DND-41 (cell line): ENCODE measurements around the gene VAV2.

Experiments used
- ATAC-seq: fragments of 200-7000 bp; cut with Tn5 transposase; 3 replicates; pipeline ENCODE4 v1.9.1; 2021; ENCODE audit warnings: low read depth; ENCODE audit not compliant: insufficient read depth
- DNase-seq: peaks from one replicate; pipeline ENCODE4 v3.0.0-alpha.2; 2020
- H2AFZ ChIP-seq: 2 replicates; pipeline ENCODE4 v1.6.0; 2012; ENCODE audit warnings: low read depth, low read length
- H3K27ac ChIP-seq: 2 replicates; pipeline ENCODE4 v1.5.1; 2012; ENCODE audit warnings: low read length, inconsistent platforms
- H3K27me3 ChIP-seq: fragments of 200-600 bp; sonication (generic); 2 replicates; pipeline ENCODE4 v1.6.0; 2012; ENCODE audit warnings: low read length, mild to moderate bottlenecking, inconsistent platforms; ENCODE audit not compliant: insufficient read depth, poor library complexity
- H3K36me3 ChIP-seq: 2 replicates; pipeline ENCODE4 v1.5.1; 2012; ENCODE audit warnings: low read length, inconsistent platforms; ENCODE audit not compliant: insufficient read depth
- H3K4me1 ChIP-seq: 2 replicates; pipeline ENCODE4 v1.5.1; 2012; ENCODE audit warnings: mild to moderate bottlenecking, low read length; ENCODE audit not compliant: insufficient read depth
- H3K4me2 ChIP-seq: 2 replicates; pipeline ENCODE4 v1.6.0; 2012; ENCODE audit warnings: mild to moderate bottlenecking, moderate library complexity, low read length, inconsistent platforms; ENCODE audit not compliant: insufficient read depth
- H3K4me3 ChIP-seq, 2 experiments: fragments of 200-600 bp in 1 of 2; shearing (Covaris generic) in 1 of 2; 2 replicates each; pipeline ENCODE4 v1.5.1; 2012 to 2016; ENCODE audit warnings: inconsistent platforms in 2 of 2, low read length in 2 of 2, mild to moderate bottlenecking in 2 of 2, low read depth in 1 of 2, moderate library complexity in 1 of 2
- H3K79me2 ChIP-seq: 2 replicates; pipeline ENCODE4 v1.6.0; 2012; ENCODE audit warnings: low read length, inconsistent platforms; ENCODE audit not compliant: insufficient read depth
- H3K9ac ChIP-seq: 2 replicates; pipeline ENCODE4 v1.6.0; 2012; ENCODE audit warnings: low read depth, mild to moderate bottlenecking, inconsistent platforms, low read length, moderate library complexity
- H3K9me3 ChIP-seq: 2 replicates; pipeline ENCODE4 v1.5.1; 2012; ENCODE audit warnings: low read length, moderate library complexity, mild to moderate bottlenecking, inconsistent platforms; ENCODE audit not compliant: insufficient read depth, severe bottlenecking
- H4K20me1 ChIP-seq: 2 replicates; pipeline ENCODE4 v1.6.0; 2012; ENCODE audit warnings: low read length; ENCODE audit not compliant: insufficient read depth
- CTCF ChIP-seq: IDR thresholded peaks from 2 replicates; pipeline ENCODE4 v1.5.1; 2012; ENCODE audit warnings: borderline replicate concordance, low read length, moderate library complexity, mild to moderate bottlenecking; ENCODE audit not compliant: poor library complexity, severe bottlenecking; ENCODE audit errors: extremely low read depth
- EZH2 ChIP-seq: IDR thresholded peaks from 3 replicates; pipeline ENCODE4 v1.6.1; 2012; ENCODE audit warnings: borderline replicate concordance, low read depth, mild to moderate bottlenecking, moderate library complexity, low read length, inconsistent platforms; ENCODE audit not compliant: severe bottlenecking

VAV2 gene

GRCh38 chr9:134036130-134036529 is 44.0 kb upstream of the VAV2 start:
- Histone ChIP-seq H3K4me1 (no peaks in the 10 kb centered on the region), H3K79me2 (no peaks in the 10 kb centered on the region), H3K27ac (no peak overlapping the region), H3K36me3 (peaks cover 76% of the 10 kb centered on the region), H3K4me3 (no peak overlapping the region), H3K9ac (no peak overlapping the region), H4K20me1 (peaks cover 8% of the 10 kb centered on the region), H3K27me3 (no peaks in the 10 kb centered on the region), H3K4me2 (no peak overlapping the region), H2AFZ (no peak overlapping the region), H3K9me3 (no peaks in the 10 kb centered on the region)
- ATAC-seq, result no peak
- no peak for DNase-seq
- TF ChIP-seq EZH2 (no peak), CTCF (no peak)

- ATAC-seq, result no peak
- Histone ChIP-seq H3K4me1 (no peaks in the 10 kb centered on the region), H3K4me2 (no peak overlapping the region), H2AFZ (no peak overlapping the region), H3K4me3 (no peak overlapping the region), H3K36me3 (peaks cover 73% of the 10 kb centered on the region), H3K9ac (no peak overlapping the region), H3K9me3 (no peaks in the 10 kb centered on the region), H3K27ac (no peak overlapping the region), H3K27me3 (no peaks in the 10 kb centered on the region), H4K20me1 (peaks cover 8% of the 10 kb centered on the region), H3K79me2 (no peaks in the 10 kb centered on the region)
- TF ChIP-seq EZH2 (no peak), CTCF (no peak)
- DNase-seq, result no peak
Measured at GRCh38 chr9:134035041-134036039, 43.2 kb upstream of the VAV2 start.

GRCh38 chr9:134034215-134035040 is 42.3 kb upstream of the VAV2 start:
- no peaks in the 10 kb centered on the region for H3K9me3 ChIP-seq
- no peak overlapping the region for H3K27ac ChIP-seq
- peaks cover 64% of the 10 kb centered on the region for H3K36me3 ChIP-seq
- H3K4me1 ChIP-seq, result no peaks in the 10 kb centered on the region
- no peaks in the 10 kb centered on the region for H3K27me3 ChIP-seq
- DNase-seq (no peak), ATAC-seq (no peak)
- no peak overlapping the region for H3K4me2 ChIP-seq
- no peak overlapping the region for H2AFZ ChIP-seq
- H3K4me3 ChIP-seq, result no peak overlapping the region
- peaks cover 10% of the 10 kb centered on the region for H4K20me1 ChIP-seq
- no peak overlapping the region for H3K9ac ChIP-seq
- TF ChIP-seq CTCF, result no peak
- TF ChIP-seq EZH2, result no peak
- no peaks in the 10 kb centered on the region for H3K79me2 ChIP-seq
